Ramos (cell line): ENCODE results near the gene CA9.

Source experiments
- in situ Hi-C: fragments of 300-500 bp; cut with MboI; formaldehyde crosslinking; loops from one replicate; pipeline ENCODE4 v1.14.3; 2022; ENCODE audit warnings: low sequenced_read_pairs; ENCODE audit not compliant: unreplicated experiment

CA9 gene

DNA sequence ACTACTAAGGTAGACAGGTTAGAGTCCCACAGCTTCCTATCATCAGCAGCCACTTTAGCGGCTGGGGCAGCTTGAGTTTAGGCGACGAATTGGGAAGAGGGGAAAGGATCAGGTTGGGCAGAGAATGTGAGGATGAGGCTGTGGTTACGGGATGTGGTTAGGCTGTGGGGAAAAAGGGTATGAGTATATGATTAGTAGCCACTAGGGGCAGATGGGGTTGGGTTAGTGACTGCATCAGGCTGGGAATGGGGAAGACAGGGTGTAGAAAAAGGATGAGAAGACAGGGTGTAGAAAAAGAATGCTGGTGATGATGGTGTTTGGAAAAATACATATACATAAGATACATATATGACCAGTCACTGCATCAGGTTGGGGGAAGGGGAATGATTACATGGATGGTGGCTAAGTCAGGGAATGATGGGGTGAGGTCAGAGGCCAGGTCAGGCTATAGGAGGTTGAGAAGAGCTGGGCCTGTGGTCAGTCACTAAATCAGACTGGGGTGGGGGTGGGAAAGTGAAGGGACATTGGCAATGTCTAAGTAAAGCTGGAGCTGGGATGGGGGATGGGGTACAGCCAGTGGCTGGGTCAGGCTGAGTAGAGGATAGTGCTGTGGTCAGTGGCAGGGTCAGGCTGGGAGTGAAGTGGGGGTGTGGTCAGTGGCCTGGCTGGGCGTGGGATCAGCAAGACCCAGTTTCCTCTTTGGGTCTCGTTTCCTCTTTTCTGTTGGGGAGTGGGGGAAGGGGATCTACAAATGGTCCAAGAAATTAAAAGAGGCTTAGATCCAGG, 56.2 kb downstream of the CA9 start:
- in situ Hi-C loops = loop anchor here (10.0 to 25.0 kb wide), 2 partner anchors 125 to 643 kb away; partner anchors contain the start of genes FANCG, PIGO and TESK1

DNA sequence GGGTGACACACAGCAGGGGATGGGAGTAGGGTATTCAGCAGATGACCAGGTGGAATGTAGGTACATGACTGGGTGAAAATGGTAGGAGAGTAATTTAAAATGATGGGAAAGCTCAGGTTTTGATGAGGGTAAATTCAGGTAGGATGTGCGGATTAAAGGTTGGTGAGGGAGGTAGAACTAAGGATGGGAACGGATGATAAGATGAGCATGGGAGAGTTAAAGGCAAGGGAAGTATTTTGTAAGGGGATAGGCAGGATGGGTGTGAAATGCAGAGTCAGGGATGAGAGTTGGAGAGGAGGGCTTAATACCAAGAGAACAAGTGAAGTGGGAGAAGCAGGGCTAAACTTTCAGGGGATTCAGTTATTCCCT, 56.7 kb downstream of the CA9 start:
- in situ Hi-C loops = loop anchor here (25.0 kb wide), 1 partner anchor 643 kb away; the partner anchor contains the start of genes FANCG and PIGO
